ENCODE measurements around the gene FBLN2. TPM values are rescaled to one million over a fixed set of nuclear protein-coding genes. Genes with fewer than 3 reads are reported as not detected.
"Not testable (repeated sequence)": the region's sequence is repeated elsewhere in the genome, so short reads cannot be mapped to it uniquely, and the experiment has no call there.

Gene FBLN2
- polyA plus RNA-seq, 1 donor: 14.4 TPM

DNA sequence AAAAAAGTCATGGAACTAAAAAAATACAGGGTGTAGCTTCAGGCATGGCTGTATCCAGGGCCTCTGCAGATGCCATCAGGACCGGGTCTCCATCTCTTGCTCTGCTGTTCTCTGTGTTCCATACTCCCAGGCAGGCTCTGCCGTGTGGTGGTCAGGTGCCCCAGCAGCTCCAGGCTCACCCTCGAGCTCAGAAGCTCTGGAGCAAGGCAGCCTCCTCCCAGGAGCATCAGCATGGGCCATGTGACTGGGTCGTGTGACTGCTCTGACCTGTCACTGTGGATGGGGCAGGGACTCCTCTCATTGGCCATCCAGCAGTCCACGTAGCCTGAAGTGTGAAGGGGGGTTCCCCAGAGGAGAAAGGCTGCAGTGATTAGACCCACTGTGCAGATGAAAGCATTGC, 8.5 kb downstream of the FBLN2 start:
- no CpG with 5 or more reads among the region's 5 CpGs for WGBS (ENCODE audit: insufficient coverage, low lambda C conversion rate)
- Histone ChIP-seq H3K4me1 (ENCODE audit: control insufficient read depth, insufficient read depth, low read length) (no peaks in the 10 kb centered on the region), H3K27me3 (ENCODE audit: control insufficient read depth, insufficient read depth, low read length) (peaks cover 3% of the 10 kb centered on the region), H3K9me3 (ENCODE audit: control insufficient read depth, low read depth, low read length) (no peaks in the 10 kb centered on the region), H3K27ac (ENCODE audit: low read length) (no peak overlapping the region), H3K4me3 (ENCODE audit: low read length) (no peak overlapping the region), H3K36me3 (ENCODE audit: control insufficient read depth, insufficient read depth, low read length) (no peaks in the 10 kb centered on the region)
- no peak for DNase-seq

DNA sequence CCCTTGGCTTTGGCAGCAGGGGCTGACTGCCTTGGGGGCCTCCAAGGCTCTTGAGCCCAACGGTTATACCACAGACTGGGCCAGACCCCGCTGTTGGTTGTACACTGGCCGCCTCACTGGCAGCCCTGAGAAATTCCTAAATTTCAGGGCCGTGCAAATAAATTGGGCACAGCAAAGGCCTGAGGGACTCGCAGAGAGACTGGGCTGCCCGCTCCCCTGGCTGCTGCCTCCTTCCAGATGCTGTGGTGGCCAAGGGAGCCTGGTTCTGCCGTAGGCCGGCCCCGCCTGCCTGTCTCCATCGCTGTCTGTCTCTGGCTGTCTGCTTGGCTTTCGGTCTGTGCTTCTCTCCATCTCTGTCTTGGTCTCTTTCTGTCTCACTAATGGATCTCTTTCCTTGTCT, 9.0 kb downstream of the FBLN2 start:
- no peaks in the 10 kb centered on the region for H3K4me1 ChIP-seq (ENCODE audit: control insufficient read depth, insufficient read depth, low read length)
- H3K27me3 ChIP-seq (ENCODE audit: control insufficient read depth, insufficient read depth, low read length): peaks cover 3% of the 10 kb centered on the region
- no peak overlapping the region for H3K4me3 ChIP-seq (ENCODE audit: low read length)
- H3K36me3 ChIP-seq (ENCODE audit: control insufficient read depth, insufficient read depth, low read length): no peaks in the 10 kb centered on the region
- no peak overlapping the region for H3K27ac ChIP-seq (ENCODE audit: low read length)
- H3K9me3 ChIP-seq (ENCODE audit: control insufficient read depth, low read depth, low read length): no peaks in the 10 kb centered on the region
- DNase-seq: no peak
- WGBS (ENCODE audit: insufficient coverage, low lambda C conversion rate): 80% methylated on average over 2 of the region's 11 CpGs

- WGBS (ENCODE audit: insufficient coverage, low lambda C conversion rate): 80% methylated on average over 1 of the region's 3 CpGs
- no peaks in the 10 kb centered on the region for H3K9me3 ChIP-seq (ENCODE audit: control insufficient read depth, low read depth, low read length)
- no peak overlapping the region for H3K27ac ChIP-seq (ENCODE audit: low read length)
- peaks cover 3% of the 10 kb centered on the region for H3K27me3 ChIP-seq (ENCODE audit: control insufficient read depth, insufficient read depth, low read length)
- no peak overlapping the region for H3K4me3 ChIP-seq (ENCODE audit: low read length)
- H3K36me3 ChIP-seq (ENCODE audit: control insufficient read depth, insufficient read depth, low read length): no peaks in the 10 kb centered on the region
- DNase-seq: no peak
- H3K4me1 ChIP-seq (ENCODE audit: control insufficient read depth, insufficient read depth, low read length): no peaks in the 10 kb centered on the region
These were observed 9.7 kb downstream of the FBLN2 start for GRCh38 chr3:13558651-13559050.

DNA sequence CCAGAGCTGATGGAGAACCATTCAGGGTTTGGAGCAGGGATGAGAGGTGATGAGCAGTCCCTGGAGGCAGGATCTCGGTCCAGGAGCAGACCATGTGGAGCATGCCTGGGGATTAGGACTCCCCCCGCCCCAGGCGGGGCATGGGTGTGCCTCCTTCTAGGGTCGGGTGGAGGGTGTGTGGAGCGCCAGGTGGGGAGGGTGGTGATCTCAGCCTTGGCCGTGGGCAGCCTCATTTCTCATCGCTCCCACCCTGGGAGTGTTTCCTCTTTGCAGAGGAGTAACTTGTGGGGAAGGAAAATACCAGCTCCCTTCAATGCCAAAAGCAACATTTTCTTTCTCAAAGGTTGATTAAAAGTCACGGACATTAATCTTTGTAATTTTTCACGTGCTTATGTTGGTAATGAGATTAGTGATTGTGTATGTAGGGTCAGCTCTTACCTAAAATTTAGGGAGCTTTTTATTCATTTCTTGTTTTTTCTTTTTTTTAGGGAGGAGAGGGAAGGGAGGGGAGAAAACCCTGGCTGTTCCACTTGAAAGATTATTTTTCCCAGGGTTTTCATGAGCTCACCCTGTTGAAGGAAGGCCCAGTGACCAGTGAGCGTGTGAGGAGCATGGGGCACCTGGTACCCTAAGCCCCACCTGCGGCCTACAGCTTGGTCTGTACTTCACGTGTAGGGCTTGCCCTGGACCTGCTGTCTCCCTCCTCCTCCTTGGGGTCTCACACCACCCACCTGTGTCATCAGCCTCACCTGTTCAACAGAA, 11.0 kb downstream of the FBLN2 start:
- no peak overlapping the region for H3K4me3 ChIP-seq (ENCODE audit: low read length)
- no peaks in the 10 kb centered on the region for H3K9me3 ChIP-seq (ENCODE audit: control insufficient read depth, low read depth, low read length)
- no peak overlapping the region for H3K27ac ChIP-seq (ENCODE audit: low read length)
- 90% methylated on average over 2 of the region's 12 CpGs for WGBS (ENCODE audit: insufficient coverage, low lambda C conversion rate)
- no peak for DNase-seq
- peaks cover 3% of the 10 kb centered on the region for H3K27me3 ChIP-seq (ENCODE audit: control insufficient read depth, insufficient read depth, low read length)
- no peaks in the 10 kb centered on the region for H3K36me3 ChIP-seq (ENCODE audit: control insufficient read depth, insufficient read depth, low read length)
- no peaks in the 10 kb centered on the region for H3K4me1 ChIP-seq (ENCODE audit: control insufficient read depth, insufficient read depth, low read length)

GRCh38 chr3:13561376-13561775, 12.5 kb downstream of the FBLN2 start:
- DNase-seq: no peak
- Histone ChIP-seq H3K36me3 (ENCODE audit: control insufficient read depth, insufficient read depth, low read length) (no peaks in the 10 kb centered on the region), H3K27me3 (ENCODE audit: control insufficient read depth, insufficient read depth, low read length) (peaks cover 3% of the 10 kb centered on the region), H3K4me1 (ENCODE audit: control insufficient read depth, insufficient read depth, low read length) (no peaks in the 10 kb centered on the region), H3K4me3 (ENCODE audit: low read length) (no peak overlapping the region), H3K9me3 (ENCODE audit: control insufficient read depth, low read depth, low read length) (no peaks in the 10 kb centered on the region), H3K27ac (ENCODE audit: low read length) (no peak overlapping the region)
- no CpG with 5 or more reads among the region's 9 CpGs for WGBS (ENCODE audit: insufficient coverage, low lambda C conversion rate)

GRCh38 chr3:13561967-13562366, 13.0 kb downstream of the FBLN2 start:
- no peak overlapping the region for H3K27ac ChIP-seq (ENCODE audit: low read length)
- no peaks in the 10 kb centered on the region for H3K9me3 ChIP-seq (ENCODE audit: control insufficient read depth, low read depth, low read length)
- H3K4me3 ChIP-seq (ENCODE audit: low read length): no peak overlapping the region
- 100% methylated on average over 1 of the region's 4 CpGs for WGBS (ENCODE audit: insufficient coverage, low lambda C conversion rate)
- no peaks in the 10 kb centered on the region for H3K4me1 ChIP-seq (ENCODE audit: control insufficient read depth, insufficient read depth, low read length)
- peaks cover 3% of the 10 kb centered on the region for H3K27me3 ChIP-seq (ENCODE audit: control insufficient read depth, insufficient read depth, low read length)
- DNase-seq: no peak
- H3K36me3 ChIP-seq (ENCODE audit: control insufficient read depth, insufficient read depth, low read length): no peaks in the 10 kb centered on the region

- not testable (repeated sequence) for H3K36me3 ChIP-seq (ENCODE audit: control insufficient read depth, insufficient read depth, low read length); H3K27ac ChIP-seq (ENCODE audit: low read length); H3K9me3 ChIP-seq (ENCODE audit: control insufficient read depth, low read depth, low read length); H3K27me3 ChIP-seq (ENCODE audit: control insufficient read depth, insufficient read depth, low read length); H3K4me3 ChIP-seq (ENCODE audit: low read length); DNase-seq; H3K4me1 ChIP-seq (ENCODE audit: control insufficient read depth, insufficient read depth, low read length)
- 63% methylated on average over 2 of the region's 9 CpGs for WGBS (ENCODE audit: insufficient coverage, low lambda C conversion rate)
These were observed 13.5 kb downstream of the FBLN2 start for GRCh38 chr3:13562421-13562820.

GRCh38 chr3:13563321-13563720, 14.4 kb downstream of the FBLN2 start:
- Histone ChIP-seq H3K4me3 (ENCODE audit: low read length) (no peak overlapping the region), H3K9me3 (ENCODE audit: control insufficient read depth, low read depth, low read length) (no peaks in the 10 kb centered on the region), H3K36me3 (ENCODE audit: control insufficient read depth, insufficient read depth, low read length) (no peaks in the 10 kb centered on the region), H3K4me1 (ENCODE audit: control insufficient read depth, insufficient read depth, low read length) (no peaks in the 10 kb centered on the region), H3K27ac (ENCODE audit: low read length) (no peak overlapping the region), H3K27me3 (ENCODE audit: control insufficient read depth, insufficient read depth, low read length) (peaks cover 3% of the 10 kb centered on the region)
- WGBS (ENCODE audit: insufficient coverage, low lambda C conversion rate): no CpG with 5 or more reads among the region's 10 CpGs
- DNase-seq: no peak

DNA sequence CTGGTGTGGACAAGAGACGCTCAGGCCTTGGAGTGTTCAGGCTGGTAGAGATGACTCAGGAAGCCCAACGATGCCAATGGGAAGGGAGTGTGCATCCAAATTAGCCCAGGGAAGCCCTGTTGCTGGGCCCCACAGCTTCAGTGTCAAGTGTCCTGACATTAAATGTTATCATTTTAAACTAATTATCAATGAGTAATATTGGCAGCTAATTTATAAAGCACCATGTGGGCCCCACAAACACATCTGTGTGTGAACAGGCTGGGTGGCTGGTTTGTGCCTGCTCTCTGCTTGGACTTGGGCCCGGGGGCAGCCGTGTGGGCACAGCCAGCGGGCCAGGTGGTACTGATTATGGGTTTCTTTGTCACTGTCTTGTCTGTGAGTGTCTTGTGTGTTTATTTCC, 15.0 kb downstream of the FBLN2 start:
- Histone ChIP-seq H3K27me3 (ENCODE audit: control insufficient read depth, insufficient read depth, low read length) (peaks cover 3% of the 10 kb centered on the region), H3K27ac (ENCODE audit: low read length) (no peak overlapping the region), H3K9me3 (ENCODE audit: control insufficient read depth, low read depth, low read length) (no peaks in the 10 kb centered on the region), H3K4me3 (ENCODE audit: low read length) (no peak overlapping the region), H3K4me1 (ENCODE audit: control insufficient read depth, insufficient read depth, low read length) (no peaks in the 10 kb centered on the region), H3K36me3 (ENCODE audit: control insufficient read depth, insufficient read depth, low read length) (no peaks in the 10 kb centered on the region)
- no peak for DNase-seq
- no CpG with 5 or more reads among the region's 5 CpGs for WGBS (ENCODE audit: insufficient coverage, low lambda C conversion rate)

DNA sequence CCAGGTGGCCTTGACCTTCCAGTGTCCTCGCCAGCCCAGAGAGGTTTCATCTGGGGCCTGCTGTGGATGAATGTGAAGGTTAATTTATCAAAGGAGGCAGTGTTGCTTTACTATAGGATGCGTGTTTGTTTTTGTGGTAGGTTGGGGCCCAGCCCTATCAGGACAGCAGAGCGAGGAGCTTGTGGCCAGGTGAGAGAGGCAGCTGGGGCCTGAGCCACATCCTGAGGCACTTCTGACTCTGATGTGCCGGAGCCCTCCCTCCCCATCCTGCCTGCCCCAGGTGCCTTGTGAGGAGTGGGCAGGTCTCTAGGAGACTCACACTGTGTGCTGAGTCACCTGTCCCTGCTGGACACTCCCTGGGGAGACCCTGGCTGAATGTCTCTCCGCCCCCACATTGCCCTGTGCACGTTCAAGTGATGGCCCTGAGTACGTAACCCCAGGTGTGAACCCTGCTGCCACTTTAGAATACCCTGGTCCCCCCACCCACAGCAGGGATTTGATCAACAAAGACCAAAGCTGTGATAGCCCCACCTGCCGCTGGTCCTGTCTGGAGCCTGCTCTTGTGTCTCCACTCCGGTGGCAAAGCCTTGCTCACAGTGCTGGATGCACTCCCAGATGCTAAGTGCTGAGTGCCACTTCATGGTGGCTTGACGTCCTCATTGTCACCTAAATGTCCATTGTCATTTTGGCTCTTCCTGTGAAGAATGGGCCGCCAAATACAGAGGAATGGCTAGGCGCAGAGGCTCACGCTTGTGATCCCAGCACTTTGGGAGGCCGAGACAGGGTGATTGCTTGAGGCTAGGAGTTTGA, 16.0 kb downstream of the FBLN2 start:
- H3K4me1 ChIP-seq (ENCODE audit: control insufficient read depth, insufficient read depth, low read length): no peaks in the 10 kb centered on the region
- no peaks in the 10 kb centered on the region for H3K36me3 ChIP-seq (ENCODE audit: control insufficient read depth, insufficient read depth, low read length)
- no peak for DNase-seq
- no peaks in the 10 kb centered on the region for H3K9me3 ChIP-seq (ENCODE audit: control insufficient read depth, low read depth, low read length)
- H3K27ac ChIP-seq (ENCODE audit: low read length): no peak overlapping the region
- peaks cover 3% of the 10 kb centered on the region for H3K27me3 ChIP-seq (ENCODE audit: control insufficient read depth, insufficient read depth, low read length)
- WGBS (ENCODE audit: insufficient coverage, low lambda C conversion rate): no CpG with 5 or more reads among the region's 14 CpGs
- H3K4me3 ChIP-seq (ENCODE audit: low read length): no peak overlapping the region
